SK-N-SH (cell line): ENCODE data around the gene AMPH. TPM values are rescaled to one million over a fixed set of nuclear protein-coding genes. Genes with fewer than 3 reads are reported as not detected.

Experiments used
- CTCF ChIA-PET: fragments of 300-600, 350-600 bp; formaldehyde crosslinking; extraction: SDS; loops from one replicate; lab custom pipeline; 2021; lab: Yijun Ruan, JAX
- POLR2A ChIA-PET: fragments of 350-600 bp; sonication (Branson Sonifier 250); formaldehyde crosslinking; extraction: SDS; loops from one replicate; lab custom pipeline; 2020; ENCODE audit warnings: antibody characterized with exemption, inconsistent platforms; lab: Yijun Ruan, JAX
- DNase-seq: peaks from one replicate; pipeline ENCODE4 v3.0.0; 2012
- H2AFZ ChIP-seq: fragments of 200-600 bp; sonication (generic); 2 replicates; pipeline ENCODE4 v1.8.1; 2016; ENCODE audit warnings: antibody characterized with exemption, mild to moderate bottlenecking, low read depth
- H3F3A ChIP-seq: fragments of 200-600 bp; sonication (generic); replicated peaks from 2 replicates; pipeline ENCODE3; 2016; ENCODE audit warnings: antibody characterized with exemption, mild to moderate bottlenecking; ENCODE audit not compliant: insufficient read depth
- H3K27ac ChIP-seq, 2 experiments: fragments of 200-500 bp in 1 of 2; fragments of 200-600 bp in 1 of 2; sonication (Bioruptor generic) in 1 of 2; sonication (generic), shearing (Covaris generic) in 1 of 2; 2 replicates each; pipeline versions ENCODE4 v1.5.1 to v1.6.1; 2014 to 2016; ENCODE audit warnings: low read depth in 2 of 2, inconsistent platforms in 1 of 2, low read length in 1 of 2, mild to moderate bottlenecking in 1 of 2, mixed read lengths in 1 of 2
- H3K27me3 ChIP-seq: fragments of 200-600 bp; sonication (generic), shearing (Covaris generic); 2 replicates; pipeline ENCODE4 v1.6.1; 2016; ENCODE audit warnings: mixed run types; ENCODE audit not compliant: insufficient read depth
- H3K36me3 ChIP-seq, 2 experiments: fragments of 200-500 bp in 1 of 2; fragments of 200-600 bp in 1 of 2; sonication (Bioruptor generic) in 1 of 2; sonication (generic) in 1 of 2; replicated peaks in 1 of 2; 2 replicates each; pipeline versions ENCODE3 to v1.5.1; 2014 to 2016; ENCODE audit warnings: low read length in 1 of 2, mild to moderate bottlenecking in 1 of 2; ENCODE audit not compliant: insufficient read depth in 2 of 2, control insufficient read depth in 1 of 2
- H3K4me1 ChIP-seq, 2 experiments: fragments of 200-500 bp in 1 of 2; fragments of 200-600 bp in 1 of 2; sonication (Bioruptor generic) in 1 of 2; sonication (generic), shearing (Covaris generic) in 1 of 2; 2 replicates each; pipeline versions ENCODE4 v1.5.1 to v1.6.1; 2014 to 2016; ENCODE audit warnings: low read depth in 1 of 2, low read length in 1 of 2, mixed run types in 1 of 2; ENCODE audit not compliant: insufficient read depth in 2 of 2, control insufficient read depth in 1 of 2
- H3K4me2 ChIP-seq: fragments of 200-600 bp; sonication (generic), shearing (Covaris generic); 2 replicates; pipeline ENCODE4 v1.6.1; 2017; ENCODE audit warnings: mixed run types
- H3K4me3 ChIP-seq, 2 experiments: fragments of 200-500 bp in 1 of 2; fragments of 200-600 bp in 1 of 2; sonication (Bioruptor generic) in 1 of 2; sonication (generic), shearing (Covaris generic) in 1 of 2; 2 replicates each; pipeline versions ENCODE4 v1.5.1 to v1.8.1; 2014 to 2016; ENCODE audit warnings: low read depth in 2 of 2, inconsistent platforms in 1 of 2, low read length in 1 of 2, mild to moderate bottlenecking in 1 of 2, mixed read lengths in 1 of 2, moderate library complexity in 1 of 2
- H3K79me2 ChIP-seq: fragments of 200-600 bp; sonication (generic); 2 replicates; pipeline ENCODE4 v1.8.1; 2017; ENCODE audit warnings: mild to moderate bottlenecking; ENCODE audit not compliant: insufficient read depth
- H3K9ac ChIP-seq: fragments of 200-600 bp; sonication (generic); 2 replicates; pipeline ENCODE4 v1.6.1; 2017; ENCODE audit warnings: mixed run types
- H3K9me2 ChIP-seq: fragments of 200-600 bp; sonication (generic); 2 replicates; pipeline ENCODE4 v1.6.1; 2017; ENCODE audit warnings: mixed run types
- H3K9me3 ChIP-seq: fragments of 200-600 bp; sonication (generic); 2 replicates; pipeline ENCODE4 v1.6.1; 2017; ENCODE audit warnings: mixed run types, mild to moderate bottlenecking, moderate library complexity
- H4K20me1 ChIP-seq: fragments of 200-600 bp; sonication (generic); 2 replicates; pipeline ENCODE4 v1.6.1; 2017; ENCODE audit warnings: mild to moderate bottlenecking, mixed run types; ENCODE audit not compliant: insufficient read depth
- CTCF ChIP-seq: fragments of 200-600 bp; sonication (generic); IDR thresholded peaks from 2 replicates; pipeline ENCODE4 v1.6.1; 2017; ENCODE audit warnings: antibody characterized with exemption, mild to moderate bottlenecking, moderate library complexity
- EP300 ChIP-seq, 2 experiments: IDR thresholded peaks; 2 replicates each; pipeline versions ENCODE4 v1.4.0 to v1.6.1; 2012; ENCODE audit warnings: borderline replicate concordance in 1 of 2, low read depth in 1 of 2, low read length in 1 of 2
- EZH2phosphoT487 ChIP-seq: fragments of 200-600 bp; sonication (generic); IDR thresholded peaks from 2 replicates; pipeline ENCODE4 v1.6.1; 2017; ENCODE audit warnings: low read depth, mixed run types, mild to moderate bottlenecking, antibody characterized with exemption, moderate library complexity, borderline replicate concordance
- FOXJ3 ChIP-seq: sonication (generic); formaldehyde crosslinking; IDR thresholded peaks from 2 replicates; pipeline ENCODE4 v1.5.1; 2020; ENCODE audit warnings: mild to moderate bottlenecking, missing genetic modification reagents
- FOXM1 ChIP-seq: IDR thresholded peaks from 2 replicates; pipeline ENCODE4 v1.4.0; 2012; ENCODE audit warnings: low read depth, mild to moderate bottlenecking
- MEF2A ChIP-seq: IDR thresholded peaks from 2 replicates; pipeline ENCODE4 v1.4.0; 2012; ENCODE audit warnings: low read depth, borderline replicate concordance
- NFIC ChIP-seq: IDR thresholded peaks from 2 replicates; pipeline ENCODE4 v1.4.0; 2012; ENCODE audit warnings: borderline replicate concordance
- NRF1 ChIP-seq: IDR thresholded peaks from 2 replicates; pipeline ENCODE4 v1.6.1; 2012; ENCODE audit warnings: low read depth, mild to moderate bottlenecking, low read length
- PBX3 ChIP-seq: IDR thresholded peaks from 2 replicates; pipeline ENCODE4; 2012
- POLR2AphosphoS5 ChIP-seq: IDR thresholded peaks from 2 replicates; pipeline ENCODE4 v1.6.1; 2012; ENCODE audit warnings: low read depth, low read length
- RAD21 ChIP-seq: IDR thresholded peaks from 2 replicates; pipeline ENCODE4 v1.6.1; 2012; ENCODE audit warnings: mild to moderate bottlenecking, low read length
- SIN3A ChIP-seq: IDR thresholded peaks from 2 replicates; pipeline ENCODE4 v1.6.1; 2012; ENCODE audit warnings: low read depth, mild to moderate bottlenecking, low read length, moderate library complexity, borderline replicate concordance
- TCF12 ChIP-seq: IDR thresholded peaks from 2 replicates; pipeline ENCODE4 v1.4.0; 2012
- USF2 ChIP-seq: fragments of 150-350 bp; IDR thresholded peaks from 2 replicates; pipeline ENCODE4 v1.6.1; 2017; ENCODE audit warnings: antibody characterized with exemption, low read length, low read depth, borderline replicate concordance
- ZBTB33 ChIP-seq: IDR thresholded peaks from 2 replicates; pipeline ENCODE4 v1.4.0; 2012; ENCODE audit warnings: low read depth, borderline replicate concordance
- WGBS: methylation state at CpG from one replicate; pipeline ENCODE4 v1.1.6; 2017; ENCODE audit warnings: low lambda C conversion rate; 5-methylcytosine and 5-hydroxymethylcytosine counted together
- polyA plus RNA-seq, 3 experiments: library from polyadenylated mRNA; depleted of rRNA; stranded (reverse); fragments of >200 nt; gene quantifications; 2 replicates each; pipeline ENCODE4 v1.2.3, GENCODE V29; 2012

The AMPH gene
- polyA plus RNA-seq, 1 of the 3 experiments (the other 2 are of a cell fraction) = 0.08 TPM

- Histone ChIP-seq H3K79me2 (no peaks in the 10 kb centered on the region), H3K36me3 (no peaks in the 10 kb centered on the region), H2AFZ (no peak overlapping the region), H3K27ac (no peak overlapping the region), H3K9ac (no peak overlapping the region), H3F3A (no peaks in the 10 kb centered on the region), H3K9me2 (no peaks in the 10 kb centered on the region), H3K9me3 (no peaks in the 10 kb centered on the region), H4K20me1 (no peaks in the 10 kb centered on the region), H3K27me3 (no peaks in the 10 kb centered on the region), H3K4me1 (no peaks in the 10 kb centered on the region; a peak in 1 of 4 replicates), H3K4me2 (no peak overlapping the region), H3K4me3 (no peak overlapping the region)
- ChIA-PET POLR2A (no interaction called here), CTCF (no interaction called here)
- TF ChIP-seq MEF2A (no peak), SIN3A (no peak), NFIC (no peak), RAD21 (no peak), TCF12 (no peak), NRF1 (no peak), ZBTB33 (no peak), CTCF (no peak), POLR2AphosphoS5 (no peak), USF2 (no peak), PBX3 (no peak), EP300 (IDR thresholded peaks at IDR 0.05; ENCODE audit: borderline replicate concordance in 1 of 2, low read depth in 1 of 2, low read length in 1 of 2) (no peak), FOXJ3 (CRISPR knock-in tag) (no peak), FOXM1 (no peak), EZH2phosphoT487 (no peak)
- DNase-seq = no peak
- 42% methylated on average over 2 of the region's 2 CpGs for WGBS
These were observed 149.8 kb downstream of the AMPH start for GRCh38 chr7:38481401-38481800.
